K562 (cell line): ENCODE results near the gene PSRC1.

Source experiments
- BRCA1 ChIP-seq, 2 experiments: fragments of 450-650 bp in 1 of 2; sonication (generic) in 1 of 2; formaldehyde crosslinking in 1 of 2; IDR thresholded peaks; 2 replicates each; pipeline versions ENCODE4 v1.5.0 to v1.6.1; 2017 to 2020; ENCODE audit warnings: mild to moderate bottlenecking in 1 of 2, missing genetic modification reagents in 1 of 2
- CBX2 ChIP-seq: fragments of 200-600 bp; sonication (generic); IDR thresholded peaks from one replicate; pipeline ENCODE4 v1.6.1; 2012; ENCODE audit warnings: mild to moderate bottlenecking, low read length, inconsistent platforms; ENCODE audit not compliant: insufficient read depth, poor library complexity, severe bottlenecking
- CHD2 ChIP-seq: IDR thresholded peaks from 2 replicates; pipeline ENCODE4 v1.6.1; 2011; ENCODE audit warnings: low read depth, low read length
- HDGF ChIP-seq: fragments of 450-650 bp; IDR thresholded peaks from 2 replicates; pipeline ENCODE4 v1.6.1; 2016
- NFIC ChIP-seq: fragments of 450-650 bp; IDR thresholded peaks from 2 replicates; pipeline ENCODE4 v1.6.1; 2017; ENCODE audit warnings: mild to moderate bottlenecking, inconsistent platforms
- REST ChIP-seq, 2 experiments: fragments of 450-650 bp; formaldehyde crosslinking in 1 of 2; IDR thresholded peaks; 2 replicates each; pipeline versions ENCODE4 v1.4.0 to v1.6.1; 2014 to 2020; ENCODE audit warnings: mild to moderate bottlenecking in 2 of 2, borderline replicate concordance in 1 of 2, low read depth in 1 of 2
- SIN3A ChIP-seq, 2 experiments: fragments of 150-350 bp in 1 of 2; IDR thresholded peaks; 2 replicates each; pipeline ENCODE4 v1.6.1; 2011 to 2016; ENCODE audit warnings: borderline replicate concordance in 2 of 2, low read depth in 2 of 2, low read length in 2 of 2, mild to moderate bottlenecking in 2 of 2, moderate library complexity in 2 of 2; ENCODE audit not compliant: control insufficient read depth in 1 of 2
- SREBF2 ChIP-seq: sonication (generic); formaldehyde crosslinking; IDR thresholded peaks from 2 replicates; pipeline ENCODE4 v1.4.0; 2020; ENCODE audit warnings: mild to moderate bottlenecking, missing genetic modification reagents
- TAF15 ChIP-seq: fragments of 200-400 bp; formaldehyde crosslinking; IDR thresholded peaks from 2 replicates; pipeline ENCODE4 v1.6.1; 2017; ENCODE audit warnings: mild to moderate bottlenecking, low read depth, low read length, moderate library complexity
- TF ChIP-seq, protein P1 (sequence below): sonication (generic); formaldehyde crosslinking; IDR thresholded peaks from 2 replicates; pipeline ENCODE4 v1.8.0; 2022; ENCODE audit warnings: mild to moderate bottlenecking, low read depth, missing genetic modification reagents
- TF ChIP-seq, protein P2 (sequence below), 3 experiments: IDR thresholded peaks in 2 of 3; conservative IDR thresholded peaks in 1 of 3; 2 replicates each; pipeline ENCODE4 v1.5.1; 2011 to 2012; ENCODE audit warnings: low read length in 3 of 3, mild to moderate bottlenecking in 3 of 3, control low read depth in 2 of 3, improper control_type of control experiment in 1 of 3, inconsistent platforms in 1 of 3, low read depth in 1 of 3, mixed read lengths in 1 of 3, moderate library complexity in 1 of 3; ENCODE audit not compliant: insufficient read depth in 2 of 3

DNA sequence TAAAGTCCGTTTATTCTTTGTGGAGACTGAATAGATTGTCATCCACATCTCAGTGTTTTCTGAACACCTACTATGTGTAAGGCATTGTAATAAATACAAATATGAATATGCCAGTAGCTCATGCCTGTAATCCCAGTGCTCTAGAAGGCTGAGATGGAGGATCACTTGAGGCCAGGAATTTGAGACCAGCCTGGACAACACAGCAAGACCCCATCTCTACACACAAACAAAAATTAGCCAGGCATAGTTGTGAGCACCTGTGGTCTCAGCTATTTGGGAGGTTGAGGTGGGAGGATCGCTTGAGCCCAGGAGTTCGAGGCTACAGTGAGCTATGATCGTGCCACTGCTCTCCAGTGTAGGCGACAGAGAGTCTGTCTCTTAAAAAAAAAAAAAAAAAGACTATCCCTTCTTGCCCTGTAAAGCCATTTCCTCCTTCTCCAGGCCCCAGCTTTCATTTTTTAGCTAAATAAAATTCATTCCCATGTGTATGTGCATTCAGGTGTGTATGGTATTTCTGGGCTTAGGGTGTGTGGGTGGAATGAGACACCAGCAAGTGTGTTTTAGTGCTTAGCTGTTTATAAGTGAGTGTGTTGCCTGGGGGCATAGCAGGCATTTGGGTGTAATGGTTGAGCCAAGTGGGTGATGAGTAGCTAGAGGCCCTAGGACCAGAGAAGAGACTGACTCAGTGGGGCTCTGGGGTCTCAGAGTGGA is 25.8 kb downstream of the PSRC1 start:
- TF ChIP-seq, protein P1, sequence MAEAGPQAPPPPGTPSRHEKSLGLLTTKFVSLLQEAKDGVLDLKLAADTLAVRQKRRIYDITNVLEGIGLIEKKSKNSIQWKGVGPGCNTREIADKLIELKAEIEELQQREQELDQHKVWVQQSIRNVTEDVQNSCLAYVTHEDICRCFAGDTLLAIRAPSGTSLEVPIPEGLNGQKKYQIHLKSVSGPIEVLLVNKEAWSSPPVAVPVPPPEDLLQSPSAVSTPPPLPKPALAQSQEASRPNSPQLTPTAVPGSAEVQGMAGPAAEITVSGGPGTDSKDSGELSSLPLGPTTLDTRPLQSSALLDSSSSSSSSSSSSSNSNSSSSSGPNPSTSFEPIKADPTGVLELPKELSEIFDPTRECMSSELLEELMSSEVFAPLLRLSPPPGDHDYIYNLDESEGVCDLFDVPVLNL (CRISPR knock-in tag), result no peak
- TF ChIP-seq SREBF2 (CRISPR knock-in tag), result no peak
- TF ChIP-seq CHD2, result no peak
- no peak for TF ChIP-seq SIN3A (IDR thresholded peaks at IDR 0.05; ENCODE audit: borderline replicate concordance in 2 of 2, control insufficient read depth in 1 of 2, low read depth in 2 of 2, low read length in 2 of 2)
- TF ChIP-seq BRCA1 (IDR thresholded peaks at IDR 0.05), result no peak
- TF ChIP-seq BRCA1 (CRISPR knock-in tag; IDR thresholded peaks at IDR 0.05), result no peak
- TF ChIP-seq, protein P2, sequence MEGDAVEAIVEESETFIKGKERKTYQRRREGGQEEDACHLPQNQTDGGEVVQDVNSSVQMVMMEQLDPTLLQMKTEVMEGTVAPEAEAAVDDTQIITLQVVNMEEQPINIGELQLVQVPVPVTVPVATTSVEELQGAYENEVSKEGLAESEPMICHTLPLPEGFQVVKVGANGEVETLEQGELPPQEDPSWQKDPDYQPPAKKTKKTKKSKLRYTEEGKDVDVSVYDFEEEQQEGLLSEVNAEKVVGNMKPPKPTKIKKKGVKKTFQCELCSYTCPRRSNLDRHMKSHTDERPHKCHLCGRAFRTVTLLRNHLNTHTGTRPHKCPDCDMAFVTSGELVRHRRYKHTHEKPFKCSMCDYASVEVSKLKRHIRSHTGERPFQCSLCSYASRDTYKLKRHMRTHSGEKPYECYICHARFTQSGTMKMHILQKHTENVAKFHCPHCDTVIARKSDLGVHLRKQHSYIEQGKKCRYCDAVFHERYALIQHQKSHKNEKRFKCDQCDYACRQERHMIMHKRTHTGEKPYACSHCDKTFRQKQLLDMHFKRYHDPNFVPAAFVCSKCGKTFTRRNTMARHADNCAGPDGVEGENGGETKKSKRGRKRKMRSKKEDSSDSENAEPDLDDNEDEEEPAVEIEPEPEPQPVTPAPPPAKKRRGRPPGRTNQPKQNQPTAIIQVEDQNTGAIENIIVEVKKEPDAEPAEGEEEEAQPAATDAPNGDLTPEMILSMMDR (IDR thresholded peaks at IDR 0.05 in 2 of 3, conservative IDR thresholded peaks at IDR 0.05 in 1 of 3; ENCODE audit: insufficient read depth in 2 of 3, low read depth in 1 of 3, low read length in 3 of 3), result no peak
- no peak for TF ChIP-seq REST (IDR thresholded peaks at IDR 0.05; ENCODE audit: borderline replicate concordance)
- TF ChIP-seq REST (CRISPR knock-in tag; IDR thresholded peaks at IDR 0.05; ENCODE audit: low read depth), result no peak
- no peak for TF ChIP-seq HDGF
- no peak for TF ChIP-seq TAF15
- no peak for TF ChIP-seq NFIC
- TF ChIP-seq CBX2, result no peak
